Measurements from ENCODE around the gene RPS6KL1.

Gene RPS6KL1

GRCh38 chr14:74855945-74856344 is 67.1 kb downstream of the RPS6KL1 start:
- H3K27me3 ChIP-seq (ENCODE audit: control insufficient read depth, insufficient read depth, low read length), result no peaks in the 10 kb centered on the region
- H3K27ac ChIP-seq (ENCODE audit: low read length), result no peak overlapping the region
- no peaks in the 10 kb centered on the region for H3K9me3 ChIP-seq (ENCODE audit: control insufficient read depth, insufficient read depth, low read length)
- H3K4me1 ChIP-seq (ENCODE audit: control insufficient read depth, insufficient read depth, low read length), result no peaks in the 10 kb centered on the region
- H3K4me3 ChIP-seq (ENCODE audit: low read length), result no peak overlapping the region
- DNase-seq (ENCODE audit: low read depth, low spot score), result no peak
- no CpG with 5 or more reads among the region's 4 CpGs for WGBS (ENCODE audit: insufficient coverage, insufficient read length)
- H3K36me3 ChIP-seq (ENCODE audit: control insufficient read depth, insufficient read depth, low read length), result no peaks in the 10 kb centered on the region

GRCh38 chr14:74855021-74855420 is 68.0 kb downstream of the RPS6KL1 start:
- no peak overlapping the region for H3K27ac ChIP-seq (ENCODE audit: low read length)
- H3K27me3 ChIP-seq (ENCODE audit: control insufficient read depth, insufficient read depth, low read length), result no peaks in the 10 kb centered on the region
- H3K9me3 ChIP-seq (ENCODE audit: control insufficient read depth, insufficient read depth, low read length), result no peaks in the 10 kb centered on the region
- H3K4me3 ChIP-seq (ENCODE audit: low read length), result no peak overlapping the region
- no CpG with 5 or more reads among the region's 7 CpGs for WGBS (ENCODE audit: insufficient coverage, insufficient read length)
- no peaks in the 10 kb centered on the region for H3K4me1 ChIP-seq (ENCODE audit: control insufficient read depth, insufficient read depth, low read length)
- no peaks in the 10 kb centered on the region for H3K36me3 ChIP-seq (ENCODE audit: control insufficient read depth, insufficient read depth, low read length)
- DNase-seq (ENCODE audit: low read depth, low spot score), result no peak

Data from iPS DF 6.9 (cell line).